Measurements from ENCODE around the gene CDV3. TPM values are rescaled to one million over a fixed set of nuclear protein-coding genes. Genes with fewer than 3 reads are reported as not detected.

The CDV3 gene
- total RNA-seq, 2 experiments from 2014 or later = 177 to 196 TPM

- CTCF ChIA-PET = interaction anchor here (1.1 kb wide), 1 partner anchor 23 kb away, joined by 3 read pairs; no protein-coding TSS in a partner anchor
Observed at GRCh38 chr3:133592843-133593242, 19.4 kb downstream of the CDV3 start.

DNA sequence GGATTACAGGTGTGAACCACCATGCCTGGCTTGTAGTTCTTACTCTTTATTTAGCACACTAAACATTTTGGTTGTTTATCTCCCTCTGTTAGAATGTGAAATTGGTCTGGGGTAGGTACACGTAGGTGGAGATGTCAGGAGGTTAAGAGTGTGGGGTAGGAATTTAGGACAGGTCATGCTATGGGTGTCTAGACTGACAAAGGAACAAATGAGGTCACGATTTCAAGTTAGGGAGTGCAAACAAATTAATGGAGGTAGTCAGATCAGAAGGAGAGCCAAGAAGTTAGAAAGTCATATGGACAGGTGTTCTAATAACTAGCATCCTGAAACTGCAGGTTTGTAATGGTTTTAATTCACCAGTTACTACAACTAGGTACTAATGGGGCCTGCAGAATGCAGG, 19.8 kb downstream of the CDV3 start:
- CTCF ChIA-PET = interaction anchor here (1.1 kb wide), 1 partner anchor 23 kb away, joined by 3 read pairs; no protein-coding TSS in a partner anchor
- H3K4me3 Mint-ChIP-seq = no peak overlapping the region
- peaks cover 5% of the 10 kb centered on the region for H3K4me1 Mint-ChIP-seq

More at GRCh38 chr3:133592843-133593242, 19.4 kb downstream of the CDV3 start:
- H3K4me3 Mint-ChIP-seq = no peak overlapping the region
- no peak overlapping the region for H3K27ac Mint-ChIP-seq
- no peak for DNase-seq
- POLR2A ChIA-PET = no interaction called here
- no peaks in the 10 kb centered on the region for H3K27me3 Mint-ChIP-seq
- H3K9me3 Mint-ChIP-seq = no peaks in the 10 kb centered on the region
- peaks cover 5% of the 10 kb centered on the region for H3K4me1 Mint-ChIP-seq
- H3K36me3 Mint-ChIP-seq (ENCODE audit: low read depth) = peaks cover 24% of the 10 kb centered on the region

DNA sequence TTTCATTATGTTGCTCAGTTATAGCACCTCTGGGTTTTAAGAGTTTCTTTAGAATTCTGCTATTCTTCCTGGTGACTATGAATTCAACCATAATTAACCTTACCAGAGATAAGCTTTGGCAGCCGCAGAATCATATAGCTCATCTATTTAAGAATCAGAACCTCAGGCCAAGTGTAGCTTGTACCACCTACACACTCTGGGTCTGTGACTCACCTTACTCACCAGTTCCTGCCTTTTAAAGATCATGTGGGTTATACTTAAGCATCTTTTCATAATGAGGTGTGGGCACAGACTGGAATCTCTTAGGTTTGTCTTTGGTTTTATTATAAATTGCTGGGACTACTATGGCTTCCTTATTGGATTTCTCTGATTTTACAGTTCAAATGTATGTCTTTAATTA, 21.9 kb downstream of the CDV3 start:
- ChIA-PET POLR2A (interaction anchor here (0.8 kb wide), 1 partner anchor 144 kb away, joined by 4 read pairs; no protein-coding TSS in a partner anchor), CTCF (interaction anchor here (1.1 to 1.3 kb wide), 4 partner anchors 13 to 25 kb away, joined by 3 to 4 read pairs (median 4); no protein-coding TSS in a partner anchor)
- peaks cover 3% of the 10 kb centered on the region for H3K4me1 Mint-ChIP-seq
- H3K9me3 Mint-ChIP-seq = no peaks in the 10 kb centered on the region
- H3K27ac Mint-ChIP-seq = no peak overlapping the region
- H3K4me3 Mint-ChIP-seq = no peak overlapping the region
- H3K27me3 Mint-ChIP-seq = no peaks in the 10 kb centered on the region
- peaks cover 13% of the 10 kb centered on the region for H3K36me3 Mint-ChIP-seq (ENCODE audit: low read depth)
- no peak for DNase-seq

More for the DNA sequence above, 19.8 kb downstream of the CDV3 start:
- H3K36me3 Mint-ChIP-seq (ENCODE audit: low read depth) = peaks cover 23% of the 10 kb centered on the region
- DNase-seq = no peak
- no peaks in the 10 kb centered on the region for H3K9me3 Mint-ChIP-seq
- POLR2A ChIA-PET = no interaction called here
- H3K27me3 Mint-ChIP-seq = no peaks in the 10 kb centered on the region
- no peak overlapping the region for H3K27ac Mint-ChIP-seq

DNA sequence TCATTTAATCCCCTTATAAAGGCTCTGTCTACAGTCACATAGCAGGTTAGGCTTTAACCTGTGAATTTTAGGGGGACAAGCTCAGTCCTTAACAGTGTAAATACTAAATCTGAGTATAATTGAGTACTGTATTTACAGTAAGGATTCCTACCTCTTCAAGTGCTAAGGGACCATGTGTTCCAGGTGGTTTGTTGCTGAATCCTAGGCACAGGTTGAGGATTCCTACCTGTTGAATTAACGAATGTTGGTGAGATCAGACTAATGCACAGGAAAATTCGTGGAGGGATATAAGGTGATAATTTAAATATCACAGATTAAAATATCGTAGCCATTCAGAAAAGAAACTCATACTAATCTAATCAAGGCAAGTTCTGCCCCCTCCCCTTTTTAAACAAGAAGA, 24.9 kb downstream of the CDV3 start:
- Mint-ChIP-seq H3K27me3 (no peaks in the 10 kb centered on the region), H3K27ac (no peak overlapping the region), H3K4me1 (peaks cover 1% of the 10 kb centered on the region), H3K4me3 (no peak overlapping the region), H3K9me3 (no peaks in the 10 kb centered on the region), H3K36me3 (ENCODE audit: low read depth) (peaks cover 23% of the 10 kb centered on the region)
- CTCF ChIA-PET = interaction anchor here (1.4 kb wide), 1 partner anchor 19 kb away, joined by 4 read pairs; no protein-coding TSS in a partner anchor
- POLR2A ChIA-PET = no interaction called here
- DNase-seq = no peak

DNA sequence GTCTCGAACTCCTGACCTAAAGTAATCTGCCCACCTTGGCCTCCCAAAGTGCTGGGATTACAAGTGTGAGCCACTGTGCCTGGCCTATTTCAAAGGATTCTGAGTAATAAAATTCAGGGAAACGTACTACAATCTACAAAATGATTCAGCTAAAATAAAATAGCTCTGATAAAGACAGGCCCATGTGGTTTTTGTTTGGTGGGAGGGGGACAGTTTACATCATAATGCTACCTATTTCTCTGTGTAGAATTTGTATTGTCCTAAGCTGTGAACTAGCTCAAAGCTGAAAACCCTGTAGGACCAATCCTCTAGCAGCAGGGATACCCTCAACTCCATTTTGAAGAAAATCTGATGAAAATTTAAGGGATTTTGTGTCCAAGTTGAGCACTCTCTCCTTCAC, 25.8 kb downstream of the CDV3 start:
- CTCF ChIA-PET = no interaction called here

GRCh38 chr3:133600572-133601081, 27.1 kb downstream of the CDV3 start:
- no peak overlapping the region for H3K27ac Mint-ChIP-seq
- ChIA-PET CTCF (interaction anchor here (0.6 to 1.3 kb wide), 2 partner anchors 45 to 49 kb away, joined by 3 read pairs; no protein-coding TSS in a partner anchor), POLR2A (no interaction called here)
- DNase-seq = no peak
- H3K9me3 Mint-ChIP-seq = no peaks in the 10 kb centered on the region
- H3K36me3 Mint-ChIP-seq (ENCODE audit: low read depth) = peaks cover 35% of the 10 kb centered on the region
- no peak overlapping the region for H3K4me3 Mint-ChIP-seq
- H3K4me1 Mint-ChIP-seq = peaks cover 1% of the 10 kb centered on the region
- no peaks in the 10 kb centered on the region for H3K27me3 Mint-ChIP-seq

More for the DNA sequence above, 25.8 kb downstream of the CDV3 start:
- H3K9me3 Mint-ChIP-seq = no peaks in the 10 kb centered on the region
- no peak for DNase-seq
- H3K4me3 Mint-ChIP-seq = no peak overlapping the region
- peaks cover 1% of the 10 kb centered on the region for H3K4me1 Mint-ChIP-seq
- H3K27ac Mint-ChIP-seq = no peak overlapping the region
- POLR2A ChIA-PET = no interaction called here
- no peaks in the 10 kb centered on the region for H3K27me3 Mint-ChIP-seq
- H3K36me3 Mint-ChIP-seq (ENCODE audit: low read depth) = peaks cover 27% of the 10 kb centered on the region

- H3K27me3 Mint-ChIP-seq = no peaks in the 10 kb centered on the region
- no peak overlapping the region for H3K4me3 Mint-ChIP-seq
- no peak for DNase-seq
- H3K27ac Mint-ChIP-seq = no peak overlapping the region
- ChIA-PET CTCF (interaction anchor here (1.0 to 1.4 kb wide), 2 partner anchors 9 to 27 kb away, joined by 4 to 5 read pairs; no protein-coding TSS in a partner anchor), POLR2A (no interaction called here)
- no peaks in the 10 kb centered on the region for H3K4me1 Mint-ChIP-seq
- peaks cover 67% of the 10 kb centered on the region for H3K36me3 Mint-ChIP-seq (ENCODE audit: low read depth)
- no peaks in the 10 kb centered on the region for H3K9me3 Mint-ChIP-seq
Observed at GRCh38 chr3:133606342-133606741, 32.9 kb downstream of the CDV3 start.

- ChIA-PET POLR2A (no interaction called here), CTCF (interaction anchor here (1.0 to 1.4 kb wide), 2 partner anchors 9 to 26 kb away, joined by 4 to 5 read pairs; no protein-coding TSS in a partner anchor)
- H3K9me3 Mint-ChIP-seq = no peaks in the 10 kb centered on the region
- H3K27me3 Mint-ChIP-seq = no peaks in the 10 kb centered on the region
- H3K4me1 Mint-ChIP-seq = no peaks in the 10 kb centered on the region
- H3K27ac Mint-ChIP-seq = no peak overlapping the region
- peaks cover 67% of the 10 kb centered on the region for H3K36me3 Mint-ChIP-seq (ENCODE audit: low read depth)
- DNase-seq = no peak
- H3K4me3 Mint-ChIP-seq = no peak overlapping the region
Observed at GRCh38 chr3:133606902-133607301, 33.4 kb downstream of the CDV3 start.

- H3K36me3 Mint-ChIP-seq (ENCODE audit: low read depth) = peaks cover 65% of the 10 kb centered on the region
- ChIA-PET CTCF (no interaction called here), POLR2A (no interaction called here)
- H3K4me3 Mint-ChIP-seq = no peak overlapping the region
- no peaks in the 10 kb centered on the region for H3K27me3 Mint-ChIP-seq
- H3K27ac Mint-ChIP-seq = peak overlapping the region; percentile 4
- H3K9me3 Mint-ChIP-seq = no peaks in the 10 kb centered on the region
- no peaks in the 10 kb centered on the region for H3K4me1 Mint-ChIP-seq
- no peak for DNase-seq
Observed at GRCh38 chr3:133607816-133608215, 34.3 kb downstream of the CDV3 start.

- Mint-ChIP-seq H3K4me3 (no peak overlapping the region), H3K9me3 (no peaks in the 10 kb centered on the region), H3K27me3 (no peaks in the 10 kb centered on the region), H3K36me3 (ENCODE audit: low read depth) (peaks cover 68% of the 10 kb centered on the region), H3K27ac (no peak overlapping the region), H3K4me1 (no peaks in the 10 kb centered on the region)
- CTCF ChIA-PET = no interaction called here
- POLR2A ChIA-PET = no interaction called here
- DNase-seq = no peak
Observed at GRCh38 chr3:133608388-133608787, 34.9 kb downstream of the CDV3 start.

GRCh38 chr3:133610031-133610430, 36.5 kb downstream of the CDV3 start:
- no peak overlapping the region for H3K27ac Mint-ChIP-seq
- ChIA-PET CTCF (no interaction called here), POLR2A (no interaction called here)
- H3K4me3 Mint-ChIP-seq = no peak overlapping the region
- no peak for DNase-seq
- H3K9me3 Mint-ChIP-seq = no peaks in the 10 kb centered on the region
- H3K4me1 Mint-ChIP-seq = no peaks in the 10 kb centered on the region
- no peaks in the 10 kb centered on the region for H3K27me3 Mint-ChIP-seq
- H3K36me3 Mint-ChIP-seq (ENCODE audit: low read depth) = peaks cover 67% of the 10 kb centered on the region

GRCh38 chr3:133611534-133611933, 38.0 kb downstream of the CDV3 start:
- no peak overlapping the region for H3K4me3 Mint-ChIP-seq
- no peak for DNase-seq
- no peaks in the 10 kb centered on the region for H3K4me1 Mint-ChIP-seq
- POLR2A ChIA-PET = no interaction called here
- no peaks in the 10 kb centered on the region for H3K9me3 Mint-ChIP-seq
- H3K27ac Mint-ChIP-seq = no peak overlapping the region
- no peaks in the 10 kb centered on the region for H3K27me3 Mint-ChIP-seq
- CTCF ChIA-PET = interaction anchor here (1.1 kb wide), 1 partner anchor 33 kb away, joined by 3 read pairs; no protein-coding TSS in a partner anchor
- H3K36me3 Mint-ChIP-seq (ENCODE audit: low read depth) = peaks cover 68% of the 10 kb centered on the region

DNA sequence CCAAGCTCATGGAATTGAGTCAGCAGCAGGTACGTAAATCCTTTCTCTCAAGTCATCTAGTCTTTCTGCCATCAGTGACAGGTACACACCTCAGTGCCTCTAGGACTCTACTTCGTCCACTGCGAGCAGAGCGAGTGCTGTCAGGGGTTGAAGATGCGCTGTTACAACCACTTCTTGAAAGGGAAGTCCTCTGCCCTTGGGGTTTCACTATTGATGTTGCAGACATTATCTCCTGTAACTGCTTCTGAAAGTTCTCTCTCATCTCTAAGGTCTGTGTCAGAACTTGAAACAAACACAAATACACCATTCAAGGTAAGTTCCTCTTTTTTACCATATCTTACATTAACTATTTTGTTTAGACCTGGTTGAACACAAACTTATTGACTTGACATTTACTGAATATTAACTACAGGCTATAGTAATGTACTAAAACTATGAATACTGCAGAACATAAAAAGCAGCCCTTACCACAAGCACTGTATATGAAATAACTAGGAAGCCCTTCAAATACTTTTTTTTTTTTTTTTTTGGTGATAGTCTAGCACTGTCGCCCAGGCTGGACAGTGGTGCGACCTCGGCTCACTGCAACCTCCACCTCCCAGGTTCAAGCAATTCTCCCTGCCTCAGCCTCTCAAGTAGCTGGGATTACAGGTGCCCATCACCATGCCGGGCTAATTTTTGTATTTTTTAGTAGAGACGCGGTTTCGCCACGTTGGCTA, 46.7 kb downstream of the CDV3 start:
- Mint-ChIP-seq H3K36me3 (ENCODE audit: low read depth) (peaks cover 66% of the 10 kb centered on the region), H3K27me3 (no peaks in the 10 kb centered on the region), H3K4me3 (no peak overlapping the region), H3K4me1 (peaks cover 2% of the 10 kb centered on the region), H3K9me3 (no peaks in the 10 kb centered on the region), H3K27ac (peak overlapping the region; percentile 32)
- DNase-seq = no peak
- POLR2A ChIA-PET = no interaction called here
- CTCF ChIA-PET = interaction anchor here (0.6 to 1.7 kb wide), 2 partner anchors 25 to 1026 kb away, joined by 4 read pairs; no protein-coding TSS in a partner anchor
